Vagina (tissue), 2 donors: Measurements from ENCODE around the gene AHCYL2. TPM values are rescaled to one million over a fixed set of nuclear protein-coding genes. Genes with fewer than 3 reads are reported as not detected.

Experiments
- DNase-seq, 2 donors: peaks; one replicate each; pipeline ENCODE4 v3.0.0-alpha.2; 2017; ENCODE audit errors: extremely low spot score in 2 of 2
- H3K27ac ChIP-seq: fragments of 200-600 bp; sonication (generic); one replicate; pipeline ENCODE4 v1.5.1; 2019
- H3K27me3 ChIP-seq: fragments of 200-600 bp; sonication (generic); one replicate; pipeline ENCODE4 v1.5.1; 2019
- H3K36me3 ChIP-seq, 2 donors: fragments of 200-600 bp; sonication (generic); one replicate each; pipeline ENCODE4 v1.5.1; 2017 to 2019
- H3K4me1 ChIP-seq: fragments of 200-600 bp; sonication (generic); one replicate; pipeline ENCODE4 v1.5.1; 2019
- H3K4me3 ChIP-seq, 2 donors: fragments of 200-600 bp; sonication (generic); 1 replicate in 1 of 2; 2 replicates in 1 of 2; pipeline ENCODE4 v1.5.1; 2016 to 2019
- H3K9me3 ChIP-seq: fragments of 200-600 bp; sonication (generic); one replicate; pipeline ENCODE4 v1.5.1; 2019
- POLR2A ChIP-seq, 2 donors: fragments of 450-650 bp; IDR thresholded peaks; one replicate each; pipeline ENCODE4 v1.6.1; 2017; ENCODE audit warnings: antibody characterized with exemption in 2 of 2, mild to moderate bottlenecking in 2 of 2, moderate library complexity in 2 of 2
- POLR2AphosphoS5 ChIP-seq, 2 donors: sonication (generic); formaldehyde crosslinking; IDR thresholded peaks; one replicate each; pipeline ENCODE4 v1.9.0; 2017; ENCODE audit warnings: antibody characterized with exemption in 2 of 2, mild to moderate bottlenecking in 2 of 2, low read depth in 1 of 2; ENCODE audit not compliant: insufficient read depth in 1 of 2
- intact Hi-C: fragments of 100-400 bp; cut with DNase I; formaldehyde crosslinking; loops from one replicate; pipeline ENCODE4 v1.15.1; 2023
- total RNA-seq: library from RNA; depleted of rRNA; stranded (reverse); fragments of >200 nt; gene quantifications from one replicate; pipeline ENCODE4 v1.2.3, GENCODE V29; 2016
- TF ChIP-seq, protein P1 (sequence below), 3 experiments: fragments of 450-650 bp in 2 of 3; fragments of 200-600 bp in 1 of 3; sonication (generic) in 1 of 3; IDR thresholded peaks; one replicate each; pipeline ENCODE4 v1.5.1; 2017 to 2019; ENCODE audit warnings: antibody characterized with exemption in 3 of 3, mild to moderate bottlenecking in 2 of 3, moderate library complexity in 2 of 3

Gene AHCYL2
- total RNA-seq, 1 donor from 2014 or later, result 19.6 TPM

DNA sequence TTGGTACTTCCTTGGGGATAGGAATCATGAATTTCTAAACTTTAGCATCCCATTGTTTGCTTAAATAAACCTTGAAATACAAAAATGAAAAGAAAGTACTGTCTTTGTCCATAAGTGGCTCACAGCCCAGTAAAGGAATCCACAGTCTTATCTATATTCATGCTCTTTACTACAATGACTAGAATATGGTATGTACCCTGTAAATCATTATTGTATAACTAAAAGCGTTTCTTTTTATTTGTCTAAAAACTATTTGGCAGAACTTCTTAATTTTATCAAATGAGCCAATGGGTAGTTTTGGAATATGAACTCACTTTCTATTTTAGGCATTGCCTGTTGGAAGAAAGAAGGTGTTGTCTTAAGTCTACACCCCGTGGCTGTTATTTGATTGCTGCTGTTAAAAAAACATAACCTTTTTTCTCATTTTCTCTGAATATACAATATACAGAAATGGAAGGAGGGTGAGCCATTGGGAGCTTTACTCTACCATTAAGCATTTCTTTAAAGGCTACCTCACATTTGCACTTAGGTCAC is 197.0 kb downstream of the AHCYL2 start:
- TF ChIP-seq POLR2A (IDR thresholded peaks at IDR 0.05) (no peak), POLR2AphosphoS5 (IDR thresholded peaks at IDR 0.05; ENCODE audit: insufficient read depth in 1 of 2, low read depth in 1 of 2) (no peak)
- TF ChIP-seq, protein P1, sequence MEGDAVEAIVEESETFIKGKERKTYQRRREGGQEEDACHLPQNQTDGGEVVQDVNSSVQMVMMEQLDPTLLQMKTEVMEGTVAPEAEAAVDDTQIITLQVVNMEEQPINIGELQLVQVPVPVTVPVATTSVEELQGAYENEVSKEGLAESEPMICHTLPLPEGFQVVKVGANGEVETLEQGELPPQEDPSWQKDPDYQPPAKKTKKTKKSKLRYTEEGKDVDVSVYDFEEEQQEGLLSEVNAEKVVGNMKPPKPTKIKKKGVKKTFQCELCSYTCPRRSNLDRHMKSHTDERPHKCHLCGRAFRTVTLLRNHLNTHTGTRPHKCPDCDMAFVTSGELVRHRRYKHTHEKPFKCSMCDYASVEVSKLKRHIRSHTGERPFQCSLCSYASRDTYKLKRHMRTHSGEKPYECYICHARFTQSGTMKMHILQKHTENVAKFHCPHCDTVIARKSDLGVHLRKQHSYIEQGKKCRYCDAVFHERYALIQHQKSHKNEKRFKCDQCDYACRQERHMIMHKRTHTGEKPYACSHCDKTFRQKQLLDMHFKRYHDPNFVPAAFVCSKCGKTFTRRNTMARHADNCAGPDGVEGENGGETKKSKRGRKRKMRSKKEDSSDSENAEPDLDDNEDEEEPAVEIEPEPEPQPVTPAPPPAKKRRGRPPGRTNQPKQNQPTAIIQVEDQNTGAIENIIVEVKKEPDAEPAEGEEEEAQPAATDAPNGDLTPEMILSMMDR (IDR thresholded peaks at IDR 0.05), result no peak
- no peak for DNase-seq
- Histone ChIP-seq H3K4me3 (no peak overlapping the region), H3K27ac (no peak overlapping the region), H3K9me3 (no peaks in the 10 kb centered on the region), H3K4me1 (no peaks in the 10 kb centered on the region), H3K36me3 (no peaks in the 10 kb centered on the region), H3K27me3 (no peaks in the 10 kb centered on the region)
- intact Hi-C loops, result no loop called here

DNA sequence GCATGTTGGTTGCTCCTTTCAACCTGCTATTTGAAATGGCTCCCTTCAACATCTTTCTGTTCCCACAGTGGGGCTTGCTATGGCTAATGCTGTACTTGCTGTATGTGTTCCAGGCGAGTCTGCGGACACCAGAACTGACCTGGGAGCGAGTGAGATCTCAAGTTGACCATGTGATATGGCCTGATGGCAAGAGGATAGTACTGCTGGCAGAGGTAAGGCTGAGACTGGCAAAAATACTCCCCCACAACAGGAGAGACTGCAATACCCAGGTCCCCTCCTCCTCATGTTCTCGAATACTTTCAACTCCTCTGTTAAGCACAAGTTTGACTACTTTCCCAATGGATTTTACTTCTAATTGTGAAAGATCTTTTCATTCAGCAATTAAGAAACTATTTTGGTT is 197.9 kb downstream of the AHCYL2 start:
- Histone ChIP-seq H3K36me3 (no peaks in the 10 kb centered on the region), H3K27ac (no peak overlapping the region), H3K9me3 (no peaks in the 10 kb centered on the region), H3K4me3 (no peak overlapping the region), H3K27me3 (no peaks in the 10 kb centered on the region), H3K4me1 (no peaks in the 10 kb centered on the region)
- no peak for DNase-seq
- intact Hi-C loops, result no loop called here
- TF ChIP-seq POLR2A (IDR thresholded peaks at IDR 0.05), result no peak
- no peak for TF ChIP-seq POLR2AphosphoS5 (IDR thresholded peaks at IDR 0.05; ENCODE audit: insufficient read depth in 1 of 2, low read depth in 1 of 2)
- TF ChIP-seq, protein P1 (IDR thresholded peaks at IDR 0.05), result no peak

DNA sequence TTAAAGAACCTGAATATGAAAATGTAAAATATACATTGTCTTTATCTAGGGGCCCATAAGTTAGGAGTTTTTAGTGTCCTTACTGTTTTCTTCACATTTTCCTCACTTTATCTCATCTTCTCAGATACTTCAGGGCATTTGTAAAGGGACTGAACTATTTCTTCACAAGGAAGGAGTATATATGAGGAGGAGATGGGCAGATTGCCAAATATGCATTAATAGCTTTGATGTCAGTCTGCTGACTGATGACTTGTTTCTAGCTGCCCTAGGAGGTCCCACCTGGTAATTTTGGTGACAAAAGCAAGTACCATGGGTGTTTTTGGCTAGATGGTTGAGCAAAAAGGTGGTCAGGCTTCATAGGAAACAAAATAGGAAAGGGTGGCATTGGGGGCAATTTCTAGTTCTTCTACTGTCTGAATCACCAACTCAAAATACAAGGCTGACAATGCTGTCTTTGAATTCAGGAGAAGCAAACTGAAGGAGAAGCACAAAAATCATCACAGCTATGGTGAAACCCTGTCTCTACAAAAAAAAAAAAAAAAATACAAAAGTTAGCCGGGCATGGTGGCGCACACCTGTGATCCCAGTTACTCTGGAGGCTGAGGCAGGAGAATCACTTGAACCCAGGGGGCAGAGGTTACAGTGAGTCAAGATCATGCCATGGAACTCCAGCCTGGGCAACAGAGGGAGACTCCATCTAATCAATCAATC is 199.0 kb downstream of the AHCYL2 start:
- TF ChIP-seq, protein P1 (IDR thresholded peaks at IDR 0.05), result no peak
- TF ChIP-seq POLR2AphosphoS5 (IDR thresholded peaks at IDR 0.05; ENCODE audit: insufficient read depth in 1 of 2, low read depth in 1 of 2), result no peak
- no peak for TF ChIP-seq POLR2A (IDR thresholded peaks at IDR 0.05)
- no peaks in the 10 kb centered on the region for H3K4me1 ChIP-seq
- H3K27me3 ChIP-seq, result no peaks in the 10 kb centered on the region
- intact Hi-C loops, result no loop called here
- no peaks in the 10 kb centered on the region for H3K9me3 ChIP-seq
- no peak for DNase-seq
- no peak overlapping the region for H3K27ac ChIP-seq
- no peak overlapping the region for H3K4me3 ChIP-seq
- no peaks in the 10 kb centered on the region for H3K36me3 ChIP-seq

DNA sequence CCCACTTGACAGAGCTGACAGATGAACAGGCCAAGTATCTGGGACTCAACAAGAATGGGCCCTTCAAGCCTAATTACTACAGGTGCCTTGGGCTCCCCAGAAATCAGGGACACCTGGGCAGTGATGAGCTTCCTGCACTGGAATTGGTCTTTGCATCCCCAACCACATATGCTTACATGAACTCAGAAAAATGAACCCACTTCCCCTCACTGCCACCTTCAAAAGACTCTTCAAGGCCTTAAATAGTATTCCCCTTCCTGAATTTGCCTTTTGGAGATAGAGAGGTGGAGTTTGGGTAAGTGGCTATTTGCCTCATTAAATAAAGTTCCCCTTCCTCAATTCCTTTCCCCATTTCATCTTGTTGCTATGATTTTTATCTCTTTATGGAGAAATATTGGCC is 201.7 kb downstream of the AHCYL2 start:
- H3K4me3 ChIP-seq, result no peak overlapping the region
- no peaks in the 10 kb centered on the region for H3K36me3 ChIP-seq
- no peak for DNase-seq
- TF ChIP-seq POLR2A (IDR thresholded peaks at IDR 0.05) (no peak), POLR2AphosphoS5 (IDR thresholded peaks at IDR 0.05; ENCODE audit: insufficient read depth in 1 of 2, low read depth in 1 of 2) (no peak)
- TF ChIP-seq, protein P1 (IDR thresholded peaks at IDR 0.05), result no peak
- no peaks in the 10 kb centered on the region for H3K27me3 ChIP-seq
- intact Hi-C loops, result no loop called here
- no peak overlapping the region for H3K27ac ChIP-seq
- no peaks in the 10 kb centered on the region for H3K4me1 ChIP-seq
- no peaks in the 10 kb centered on the region for H3K9me3 ChIP-seq

DNA sequence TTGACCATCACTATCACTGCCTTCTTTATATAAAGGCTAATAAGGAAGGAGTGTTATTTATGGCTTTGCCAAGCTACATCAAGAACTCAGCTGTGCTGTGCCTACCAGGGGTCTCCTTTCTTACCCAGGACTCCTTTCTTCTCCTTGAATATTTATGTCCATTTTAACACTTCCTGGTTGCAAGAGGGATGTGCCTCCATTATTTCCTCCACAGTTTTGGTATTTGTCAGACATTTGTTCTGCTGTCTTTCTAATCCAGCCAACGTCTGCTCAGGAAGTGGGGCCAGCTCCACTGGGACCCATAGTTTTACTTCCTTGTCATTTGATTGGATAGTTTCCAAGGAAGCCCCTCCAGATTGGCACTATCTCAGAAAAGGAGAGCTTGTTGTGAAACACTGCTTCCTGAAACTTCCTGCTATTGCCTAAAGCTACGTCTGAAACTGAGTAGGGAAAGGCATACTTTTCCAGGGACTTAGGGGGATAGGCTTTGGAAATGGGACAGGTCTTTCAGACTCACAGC is 202.8 kb downstream of the AHCYL2 start:
- intact Hi-C loops, result no loop called here
- no peak for DNase-seq
- TF ChIP-seq POLR2AphosphoS5 (IDR thresholded peaks at IDR 0.05; ENCODE audit: insufficient read depth in 1 of 2, low read depth in 1 of 2) (no peak), POLR2A (IDR thresholded peaks at IDR 0.05) (no peak)
- TF ChIP-seq, protein P1 (IDR thresholded peaks at IDR 0.05), result no peak
- H3K9me3 ChIP-seq, result no peaks in the 10 kb centered on the region
- no peaks in the 10 kb centered on the region for H3K4me1 ChIP-seq
- H3K4me3 ChIP-seq, result no peak overlapping the region
- H3K36me3 ChIP-seq, result no peaks in the 10 kb centered on the region
- H3K27me3 ChIP-seq, result no peaks in the 10 kb centered on the region
- no peak overlapping the region for H3K27ac ChIP-seq
